Activated CD8-positive, alpha-beta memory T cell treated with anti-CD3 and anti-CD28 coated beads, Interleukin-2, amount 50 U/mL, for 48 hours (primary cell): ENCODE results near the gene TMEM139.

Source experiments
- DNase-seq: peaks from one replicate; pipeline ENCODE4 v3.0.0-alpha.2; 2020

The TMEM139 gene

DNA sequence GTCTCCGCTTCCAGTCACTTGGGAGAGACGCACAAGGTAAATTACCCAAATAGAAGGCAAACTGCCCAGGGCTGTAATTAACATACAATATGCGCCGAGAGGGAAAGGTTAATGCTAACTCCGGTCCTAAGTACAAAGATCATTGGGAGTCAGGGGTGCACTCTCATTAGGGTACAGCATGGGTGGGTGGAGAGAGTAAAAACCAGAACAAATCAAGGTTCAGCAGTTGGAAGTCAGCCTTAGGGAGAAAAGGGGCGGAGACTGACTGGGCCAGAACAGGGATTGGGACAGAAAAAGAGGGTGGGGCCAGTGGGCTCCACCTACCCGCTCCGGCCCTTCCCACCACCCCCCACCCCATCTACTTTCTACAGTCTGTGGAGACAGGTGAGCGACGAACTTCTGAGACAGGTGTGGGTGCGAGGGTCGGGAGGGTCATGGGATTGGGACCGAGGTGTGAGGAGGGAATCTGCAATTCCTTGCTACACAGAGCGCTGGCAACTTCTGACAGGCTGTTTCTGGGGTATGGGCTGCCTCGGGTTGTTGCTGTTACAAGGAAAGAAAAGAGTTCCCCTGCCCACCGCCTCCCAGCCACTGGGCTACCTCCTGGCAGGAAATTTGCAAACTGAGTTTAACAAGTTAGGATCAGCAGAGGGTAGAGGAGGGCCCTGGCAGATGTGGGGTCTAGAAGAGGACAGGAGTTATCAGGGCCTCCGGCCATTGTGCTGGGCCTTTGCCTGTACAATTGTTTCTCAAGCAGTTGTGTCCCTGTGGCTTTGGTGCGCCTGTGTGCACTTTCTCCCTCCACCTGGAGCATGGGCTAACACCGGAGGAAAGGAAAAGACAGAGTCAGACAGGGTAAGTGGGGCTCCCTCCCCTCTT, at the start of gene TMEM139:
TMEM139 (plus strand) TSS at position 368 of the 879 bp plus-strand sequence. CDS start 1,000 bp downstream, outside the sequence.
- no peak for DNase-seq

DNA sequence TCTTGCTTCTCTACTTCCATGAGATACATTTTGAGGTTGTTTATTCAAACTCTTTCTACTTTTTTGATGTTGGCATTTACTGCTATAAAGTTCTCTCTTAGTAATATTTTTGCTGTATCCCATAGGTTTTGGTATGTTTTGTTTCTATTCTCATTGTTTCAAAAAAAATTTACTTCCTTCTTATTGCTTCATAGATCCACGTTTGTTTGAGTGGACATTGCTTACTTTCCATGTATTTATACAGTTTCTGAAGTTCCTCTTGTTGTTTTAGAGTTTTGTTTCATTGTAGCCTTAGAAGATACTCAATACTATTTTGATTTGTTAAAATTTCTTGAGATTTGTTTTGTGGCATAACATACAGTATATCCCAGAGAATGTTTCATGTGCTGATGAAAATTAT, 49.2 kb upstream of the TMEM139 start:
- no peak for DNase-seq

- no peak for DNase-seq
Observed at GRCh38 chr7:143236408-143236990, 48.3 kb upstream of the TMEM139 start.

DNA sequence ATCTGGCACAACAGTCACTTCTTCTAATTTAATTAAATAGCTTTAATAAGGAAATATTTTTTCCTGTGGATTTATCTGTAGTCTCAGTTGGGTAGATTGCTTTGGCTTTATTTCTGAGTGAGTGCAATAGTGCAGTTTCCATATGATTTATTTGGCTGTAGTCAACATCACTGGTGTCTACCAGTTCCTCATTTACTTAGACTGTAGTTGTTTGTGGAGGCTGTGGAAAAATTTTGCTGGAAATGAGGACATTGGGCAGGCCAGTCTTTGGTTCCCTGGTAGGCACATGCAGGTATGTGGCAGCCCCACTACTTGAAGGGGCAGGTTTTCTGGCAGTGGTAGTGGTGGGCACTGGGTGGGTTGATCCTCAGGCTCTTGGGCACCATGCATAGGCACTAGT, 47.4 kb upstream of the TMEM139 start:
- DNase-seq: no peak

DNA sequence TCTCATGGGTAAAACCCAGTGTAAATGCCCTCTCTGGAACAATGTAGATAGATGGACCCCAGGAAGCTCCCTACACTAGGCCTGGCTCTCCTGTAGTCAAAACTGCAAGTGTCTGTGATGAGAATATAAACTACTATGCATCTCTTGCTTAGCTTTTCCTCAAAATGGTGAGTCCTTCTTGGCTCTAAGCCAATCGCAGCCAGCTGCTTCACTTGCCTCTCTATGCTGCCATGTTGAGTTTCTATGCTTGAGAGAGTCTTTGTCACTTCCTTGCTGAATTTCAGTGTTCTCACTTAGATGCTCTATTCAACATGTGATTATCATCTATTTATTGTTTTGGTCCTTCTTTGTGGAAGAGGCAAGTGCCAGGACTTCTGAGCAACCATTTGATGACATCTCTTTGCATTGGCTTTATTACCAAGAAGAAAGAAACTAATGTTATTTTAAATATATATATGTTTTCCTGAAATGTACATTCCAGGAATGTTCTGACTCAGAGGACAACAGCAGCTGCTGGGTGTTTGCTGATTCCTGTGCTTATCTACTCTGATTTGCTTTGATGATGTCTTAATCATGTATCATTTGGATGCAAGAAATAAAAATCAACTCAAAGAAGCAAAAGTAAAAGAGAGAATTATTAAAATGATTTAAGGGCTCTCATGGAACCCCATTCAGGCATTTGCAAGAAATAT, 46.3 kb upstream of the TMEM139 start:
- no peak for DNase-seq

- no peak for DNase-seq
Observed at GRCh38 chr7:143239813-143240212, 44.9 kb upstream of the TMEM139 start.

GRCh38 chr7:143240291-143241168, 44.2 kb upstream of the TMEM139 start:
- no peak for DNase-seq

- no peak for DNase-seq
Observed at GRCh38 chr7:143242306-143242705, 42.5 kb upstream of the TMEM139 start.

- DNase-seq: no peak
Observed at GRCh38 chr7:143243111-143243510, 41.6 kb upstream of the TMEM139 start.

GRCh38 chr7:143243614-143244013, 41.1 kb upstream of the TMEM139 start:
- DNase-seq: no peak

GRCh38 chr7:143244321-143244720, 40.4 kb upstream of the TMEM139 start:
- DNase-seq: no peak

DNA sequence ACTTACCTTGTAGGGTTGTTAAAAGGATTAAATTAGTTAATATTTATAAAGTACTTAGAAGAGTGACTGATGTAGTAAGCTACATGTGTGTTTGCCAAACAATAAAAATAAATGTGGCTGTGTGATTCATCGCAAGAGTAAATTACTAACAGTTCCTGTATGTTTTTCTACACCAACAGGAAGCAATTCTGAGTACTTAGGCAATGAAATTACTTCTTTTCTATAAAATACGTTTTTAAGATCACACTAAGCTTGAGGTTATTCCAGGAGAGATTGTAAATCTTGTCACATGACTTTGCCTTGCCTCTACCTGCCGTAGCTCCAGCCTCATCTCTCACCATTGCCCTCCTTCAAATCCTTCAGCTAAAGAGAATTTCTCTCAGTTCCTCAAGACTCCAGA, 39.6 kb upstream of the TMEM139 start:
- DNase-seq: no peak

GRCh38 chr7:143247372-143247771, 37.4 kb upstream of the TMEM139 start:
- no peak for DNase-seq

- no peak for DNase-seq
Observed at GRCh38 chr7:143248761-143249354, 35.9 kb upstream of the TMEM139 start.

DNA sequence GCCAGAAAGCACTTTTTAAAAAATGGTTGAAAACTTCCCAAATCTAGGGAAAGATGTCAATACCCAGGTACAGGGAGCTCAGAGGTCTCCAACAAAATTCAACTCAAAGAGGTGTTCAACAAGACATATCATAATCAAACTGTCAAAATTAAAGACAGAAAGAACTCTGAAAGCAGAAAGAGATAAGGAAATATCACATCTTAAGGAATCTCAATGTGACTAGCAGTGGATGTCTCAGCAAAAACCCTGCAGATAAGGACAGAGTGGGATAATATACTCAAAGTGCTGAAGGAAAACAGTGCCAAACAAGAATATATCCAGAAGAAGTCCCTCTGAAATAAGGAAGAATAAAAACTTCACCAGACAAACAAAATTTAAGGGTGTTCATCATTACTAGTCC, 34.6 kb upstream of the TMEM139 start:
- no peak for DNase-seq

DNA sequence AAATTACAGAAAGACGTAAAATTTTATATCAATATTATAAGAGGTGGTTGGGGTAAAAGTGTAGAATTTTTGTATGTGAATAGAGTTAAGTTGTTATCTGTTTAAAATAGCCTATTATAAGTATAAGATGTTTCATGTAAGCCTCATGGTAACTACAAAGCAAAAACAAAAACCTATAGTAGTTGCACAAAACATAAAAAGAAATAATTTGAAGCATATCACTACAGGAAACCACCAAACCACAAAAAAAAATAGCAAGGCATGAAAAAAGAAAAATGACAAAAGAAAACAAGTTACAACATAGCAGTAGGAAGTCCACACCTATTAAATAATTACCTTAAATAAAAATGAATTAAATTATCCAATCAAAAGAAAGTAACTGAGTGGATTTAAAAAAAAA, 33.9 kb upstream of the TMEM139 start:
- no peak for DNase-seq

GRCh38 chr7:143252006-143252405, 32.8 kb upstream of the TMEM139 start:
- no peak for DNase-seq

- no peak for DNase-seq
Observed at GRCh38 chr7:143255564-143255963, 29.2 kb upstream of the TMEM139 start.

DNA sequence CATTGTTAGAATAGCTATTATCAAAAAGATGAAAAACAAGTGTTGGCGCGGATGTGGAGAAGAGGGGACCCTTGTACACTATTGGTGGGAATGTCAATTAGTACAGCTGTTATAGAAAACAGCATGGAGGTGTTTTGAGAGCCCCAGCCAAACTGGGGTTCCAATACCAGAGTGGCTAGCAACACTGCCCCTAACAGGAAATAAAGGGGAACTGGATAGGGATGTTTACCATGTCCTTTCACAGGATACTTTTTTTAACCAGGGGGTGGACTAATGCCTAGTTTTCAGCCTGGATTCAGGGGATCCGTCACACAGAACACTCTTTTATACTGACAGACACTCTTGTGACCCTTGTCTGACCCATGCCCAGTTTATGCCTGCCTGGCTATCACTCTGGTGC, 28.4 kb upstream of the TMEM139 start:
- DNase-seq: no peak

DNA sequence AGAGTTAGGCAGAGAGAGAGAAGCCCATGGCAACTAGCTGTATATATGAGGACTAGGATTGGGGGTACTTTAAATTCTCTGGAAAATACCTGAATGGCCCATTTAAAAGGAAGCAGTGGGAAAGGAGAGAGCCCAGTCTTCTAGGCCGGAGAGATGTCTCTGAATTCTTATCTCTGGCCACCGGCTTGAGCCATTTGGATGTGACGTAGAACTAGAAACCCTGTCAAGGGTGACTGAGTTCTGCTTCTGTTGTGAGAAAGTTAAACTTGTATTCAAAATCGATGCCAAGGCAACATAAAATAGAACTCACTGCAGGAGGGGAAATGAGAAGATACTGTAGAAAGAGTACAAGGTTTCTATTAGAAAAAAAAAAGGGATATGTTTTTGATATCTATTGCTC, 27.8 kb upstream of the TMEM139 start:
- DNase-seq: no peak

DNA sequence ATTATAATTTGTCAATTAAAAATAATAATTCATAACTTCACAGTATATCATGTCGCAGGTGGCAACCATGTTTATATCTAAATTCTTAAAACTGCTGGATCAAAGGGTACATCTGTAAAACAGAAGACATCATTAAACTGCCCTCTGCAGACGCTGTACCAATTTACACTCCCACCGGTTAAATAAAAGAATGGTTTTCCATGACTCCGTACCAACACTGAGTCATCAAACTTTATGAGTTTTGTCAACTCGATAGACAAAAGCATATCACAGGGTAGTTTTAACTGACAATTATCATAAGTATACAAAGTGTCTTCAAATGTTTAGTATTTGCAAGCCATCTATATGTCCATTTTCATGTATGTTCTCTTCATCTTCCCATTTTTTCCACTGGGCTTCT, 27.3 kb upstream of the TMEM139 start:
- no peak for DNase-seq

GRCh38 chr7:143258831-143259230, 25.9 kb upstream of the TMEM139 start:
- DNase-seq: no peak

DNA sequence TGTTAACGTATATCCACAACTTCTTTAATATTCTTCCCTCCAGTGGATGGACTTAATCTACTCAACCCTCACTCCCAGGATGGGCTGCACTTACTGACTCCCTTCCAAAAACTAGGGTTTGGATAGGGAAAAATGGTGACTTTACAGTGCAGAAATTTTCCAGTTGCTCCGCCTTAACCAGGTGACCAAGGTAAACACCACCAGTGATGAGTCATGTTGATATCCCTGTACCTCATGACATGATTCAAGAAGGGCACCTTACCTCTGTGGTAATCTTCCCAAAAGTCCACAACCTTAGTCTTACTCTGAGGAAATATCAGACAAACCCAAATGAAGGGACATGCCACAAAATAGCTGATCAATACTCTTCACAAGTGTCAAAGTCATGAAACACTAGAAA, 25.0 kb upstream of the TMEM139 start:
- DNase-seq: no peak
